AG09309 (cell line): ENCODE results near the gene KARS1.
A peak's percentile ranks its signal among the peaks of the same experiment; 100 is the strongest.

ENCODE experiments used
- DNase-seq: peaks from one replicate; pipeline ENCODE4 v3.0.0-alpha.2; 2010; ENCODE audit warnings: low read depth
- H3K4me3 ChIP-seq: 2 replicates; pipeline ENCODE4 v1.5.1; 2011; ENCODE audit warnings: mild to moderate bottlenecking, low read depth, low read length, moderate library complexity; ENCODE audit not compliant: control insufficient read depth
- TF ChIP-seq, protein P1 (sequence below): IDR thresholded peaks from 2 replicates; pipeline ENCODE4 v1.5.1; 2011; ENCODE audit warnings: mild to moderate bottlenecking, low read depth, low read length, inconsistent platforms; ENCODE audit not compliant: insufficient read depth, control insufficient read depth; ENCODE audit errors: missing control alignments

KARS1 gene

DNA sequence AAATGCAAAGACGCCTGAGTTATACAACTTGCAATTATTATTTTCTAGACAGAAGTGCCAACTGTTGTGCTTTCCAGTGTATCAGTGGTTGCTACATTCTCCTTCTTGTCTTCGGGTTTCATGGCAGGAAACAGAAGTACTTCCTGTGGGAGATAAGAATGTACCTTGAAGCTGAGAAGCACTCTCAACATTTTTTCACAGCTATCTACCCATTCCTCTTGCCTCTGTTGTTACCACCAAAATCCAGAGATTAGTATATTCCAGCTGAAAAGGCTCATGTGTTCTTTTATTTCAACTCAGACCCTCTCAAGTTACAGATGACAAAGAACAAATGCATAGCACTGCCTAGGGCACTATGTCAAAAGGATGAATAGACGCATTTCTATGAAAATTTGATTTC is 19.6 kb downstream of the KARS1 start:
- TF ChIP-seq, protein P1, sequence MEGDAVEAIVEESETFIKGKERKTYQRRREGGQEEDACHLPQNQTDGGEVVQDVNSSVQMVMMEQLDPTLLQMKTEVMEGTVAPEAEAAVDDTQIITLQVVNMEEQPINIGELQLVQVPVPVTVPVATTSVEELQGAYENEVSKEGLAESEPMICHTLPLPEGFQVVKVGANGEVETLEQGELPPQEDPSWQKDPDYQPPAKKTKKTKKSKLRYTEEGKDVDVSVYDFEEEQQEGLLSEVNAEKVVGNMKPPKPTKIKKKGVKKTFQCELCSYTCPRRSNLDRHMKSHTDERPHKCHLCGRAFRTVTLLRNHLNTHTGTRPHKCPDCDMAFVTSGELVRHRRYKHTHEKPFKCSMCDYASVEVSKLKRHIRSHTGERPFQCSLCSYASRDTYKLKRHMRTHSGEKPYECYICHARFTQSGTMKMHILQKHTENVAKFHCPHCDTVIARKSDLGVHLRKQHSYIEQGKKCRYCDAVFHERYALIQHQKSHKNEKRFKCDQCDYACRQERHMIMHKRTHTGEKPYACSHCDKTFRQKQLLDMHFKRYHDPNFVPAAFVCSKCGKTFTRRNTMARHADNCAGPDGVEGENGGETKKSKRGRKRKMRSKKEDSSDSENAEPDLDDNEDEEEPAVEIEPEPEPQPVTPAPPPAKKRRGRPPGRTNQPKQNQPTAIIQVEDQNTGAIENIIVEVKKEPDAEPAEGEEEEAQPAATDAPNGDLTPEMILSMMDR: no peak
- DNase-seq: no peak
- no peak overlapping the region for H3K4me3 ChIP-seq

DNA sequence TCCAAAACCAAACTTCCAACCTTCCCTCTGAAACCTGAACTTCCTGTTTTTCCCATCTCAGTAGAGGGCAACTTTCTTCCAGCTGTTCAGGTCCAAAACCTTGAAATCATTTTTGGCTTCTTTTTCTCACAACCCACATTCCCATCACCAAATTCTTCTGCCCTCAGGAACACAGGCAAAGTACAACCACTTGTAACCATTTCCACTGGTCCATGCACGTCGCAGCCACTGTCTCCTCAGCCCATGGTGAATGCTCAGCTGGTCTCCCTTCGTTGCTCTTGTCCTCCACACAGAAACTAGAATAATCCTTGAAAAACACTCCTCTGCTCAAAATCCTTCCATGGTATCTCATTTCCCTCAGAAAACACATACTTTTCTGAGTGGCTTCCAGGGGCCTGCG is 20.7 kb downstream of the KARS1 start:
- TF ChIP-seq, protein P1: no peak
- DNase-seq: no peak
- no peak overlapping the region for H3K4me3 ChIP-seq

DNA sequence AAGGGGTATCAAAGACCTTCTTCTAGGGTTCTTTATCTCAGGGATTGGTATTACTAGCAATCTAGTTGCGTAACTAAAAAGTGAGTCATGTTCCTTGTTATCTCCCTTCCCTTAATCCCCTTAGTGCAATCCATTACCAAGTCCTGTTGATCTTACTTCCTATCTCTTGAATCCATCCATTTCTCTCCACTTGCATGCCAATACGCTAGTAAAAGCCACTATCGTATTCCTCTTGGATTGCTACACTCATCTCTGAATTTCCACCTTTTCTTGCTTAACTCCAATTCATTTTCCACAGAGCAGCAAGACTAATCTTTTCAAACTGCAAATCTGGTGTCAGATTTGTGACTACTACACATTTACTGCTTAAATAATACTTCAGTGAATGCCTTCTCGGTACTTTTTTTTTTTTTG is 22.5 kb downstream of the KARS1 start:
- H3K4me3 ChIP-seq: no peak overlapping the region
- TF ChIP-seq, protein P1: no peak
- DNase-seq: no peak

DNA sequence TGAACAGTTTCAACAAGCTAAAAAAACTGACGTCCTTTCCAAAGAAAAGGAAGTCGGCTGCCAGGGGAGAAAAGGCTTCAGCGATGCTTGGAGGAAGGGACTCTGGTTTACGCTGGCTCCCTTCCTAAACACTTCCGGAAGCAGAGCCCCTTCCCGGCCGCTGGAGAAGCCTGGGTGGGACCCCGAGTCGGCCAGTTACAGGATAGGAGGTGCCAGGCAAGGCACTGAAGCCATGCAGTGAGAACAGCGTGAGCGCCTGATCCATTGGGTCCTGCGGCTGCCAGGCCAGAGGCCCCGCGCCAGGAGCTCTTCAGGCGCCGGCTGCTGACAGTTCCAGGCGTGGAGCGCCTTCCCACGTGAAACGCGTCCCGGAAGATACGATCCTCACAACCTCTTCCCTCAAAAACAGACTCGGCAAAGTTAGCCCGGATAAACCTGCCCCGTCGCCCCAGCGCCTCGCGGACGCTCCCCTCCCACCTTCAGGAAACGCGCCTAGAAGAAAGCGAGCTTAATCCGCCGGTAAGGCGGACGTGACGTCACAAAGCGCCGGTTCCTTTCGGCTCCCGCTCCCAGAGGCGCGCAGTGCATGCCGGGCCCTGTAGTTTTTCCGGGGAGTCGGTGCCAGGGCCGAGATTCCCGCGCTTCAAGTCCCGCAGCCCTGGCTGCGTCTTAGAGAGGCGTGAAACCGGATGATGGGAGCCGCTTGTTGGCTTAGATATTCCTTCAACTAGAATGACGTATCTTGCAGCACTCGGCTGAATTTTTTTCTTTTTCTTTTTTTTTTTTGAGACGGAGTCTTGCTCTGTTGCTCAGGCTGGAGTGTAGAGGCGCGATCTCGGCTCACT is 24.5 kb downstream of the KARS1 start, which contains the start of gene ADAT1:
ADAT1 (minus strand) TSS at position 521 of the 845 bp plus-strand sequence. CDS start 2,482 bp downstream, outside the sequence.
- H3K4me3 ChIP-seq: peak within 1 kb of the TSS; percentile 80
- DNase-seq: peak; percentile 77
- TF ChIP-seq, protein P1: no peak

DNA sequence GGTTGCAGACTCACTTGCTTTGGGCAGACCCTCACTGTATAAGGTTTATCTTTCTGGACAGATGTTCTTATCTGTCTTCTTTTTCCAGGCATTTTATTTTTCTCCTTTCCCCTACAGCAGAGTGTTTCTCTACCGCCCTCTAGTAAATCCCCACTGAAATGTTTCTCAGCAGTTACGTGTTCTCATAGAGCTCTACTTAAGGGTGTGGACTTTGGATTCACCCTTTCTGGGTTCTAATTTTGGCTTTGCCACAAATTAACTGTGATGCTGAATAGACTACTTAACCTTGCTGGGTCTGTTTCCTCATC is 26.3 kb downstream of the KARS1 start:
- TF ChIP-seq, protein P1: peak; percentile 61
- DNase-seq: no peak
- no peak overlapping the region for H3K4me3 ChIP-seq

DNA sequence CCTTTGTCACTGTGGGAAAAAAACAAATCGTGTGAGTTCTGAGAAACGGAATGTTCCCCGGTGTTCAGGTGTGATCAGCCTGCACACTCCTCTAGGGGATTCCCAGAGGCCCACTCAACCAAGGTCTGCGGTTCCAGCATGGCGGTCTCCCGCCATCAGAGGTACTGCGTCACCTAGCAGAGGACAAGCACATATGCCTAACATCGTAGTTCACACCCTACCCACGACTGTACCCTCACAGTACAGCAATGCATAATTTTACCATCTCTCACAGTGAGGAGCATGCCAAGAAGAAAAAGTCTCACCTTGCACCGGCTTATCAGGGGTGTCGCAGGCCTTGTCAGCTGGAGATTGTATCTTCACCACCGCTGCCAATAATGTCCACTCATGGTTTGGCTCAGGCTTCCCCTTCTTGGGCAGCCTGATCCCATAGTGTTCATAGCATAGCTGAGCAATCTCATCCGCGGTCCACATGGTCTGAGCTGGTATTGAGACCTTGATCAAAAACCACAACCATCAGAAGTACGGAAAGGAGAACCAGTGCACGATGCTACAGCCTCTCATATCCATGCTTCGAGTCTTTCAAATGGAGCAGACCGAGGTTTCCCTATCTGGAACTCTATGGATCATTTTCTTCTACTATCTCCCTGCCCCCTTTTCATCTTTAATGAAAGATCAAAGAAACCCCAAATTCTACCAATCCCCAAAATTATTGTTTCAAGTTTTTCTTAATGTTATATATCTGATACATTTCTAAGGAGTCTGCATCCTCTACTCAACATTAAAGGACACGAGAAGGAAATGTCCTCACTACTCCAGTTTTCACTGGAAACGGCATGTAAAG is 26.9 kb downstream of the KARS1 start:
- H3K4me3 ChIP-seq: no peak overlapping the region
- TF ChIP-seq, protein P1: no peak
- DNase-seq: no peak
